GM11168 (cell line): Measurements from ENCODE around the gene ETV6.

Experiments
- in situ Hi-C: fragments of 300-500 bp; cut with MboI; formaldehyde crosslinking; loops from one replicate; pipeline ENCODE4 v1.12.0; 2022; ENCODE audit warnings: low sequenced_read_pairs; ENCODE audit not compliant: unreplicated experiment

ETV6 gene

DNA sequence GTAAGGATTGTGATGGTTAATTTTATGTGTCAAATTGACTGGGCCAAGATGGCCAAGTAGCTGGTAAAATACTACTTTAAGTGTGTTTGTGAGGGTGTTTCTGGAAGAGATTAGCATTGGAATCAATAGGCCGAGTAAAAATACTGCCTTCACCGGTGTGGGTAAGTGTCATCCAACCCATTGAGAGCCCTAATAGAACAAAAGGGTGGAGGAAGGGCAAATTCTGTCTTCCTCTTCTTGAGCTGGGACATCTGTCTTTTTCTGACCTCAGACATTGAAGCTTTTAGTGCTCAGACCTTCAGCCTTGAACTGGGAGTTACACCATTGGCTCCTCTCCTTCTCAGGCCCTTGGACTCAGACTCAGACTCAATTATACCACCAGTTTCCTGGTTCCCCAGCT is 8.0 kb upstream of the ETV6 start:
- in situ Hi-C loops: no loop called here

DNA sequence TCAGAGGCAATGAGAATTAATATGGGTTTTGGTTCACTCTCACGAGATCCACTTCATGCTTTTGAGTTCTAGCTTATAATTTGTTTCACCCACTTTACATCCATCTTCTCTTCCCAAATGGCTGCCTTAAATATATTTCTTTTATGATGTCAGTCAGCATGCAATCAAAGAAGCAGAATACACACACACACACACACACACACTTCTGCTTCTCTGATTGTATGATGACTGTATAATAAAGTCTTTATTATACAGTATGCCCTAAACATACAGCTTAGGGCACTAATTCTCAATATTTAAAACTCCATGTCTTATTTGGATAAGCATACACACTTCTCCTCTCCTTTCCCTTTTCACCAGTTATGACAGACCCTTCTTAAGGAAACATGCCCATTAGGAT is 6.7 kb upstream of the ETV6 start:
- in situ Hi-C loops: no loop called here

DNA sequence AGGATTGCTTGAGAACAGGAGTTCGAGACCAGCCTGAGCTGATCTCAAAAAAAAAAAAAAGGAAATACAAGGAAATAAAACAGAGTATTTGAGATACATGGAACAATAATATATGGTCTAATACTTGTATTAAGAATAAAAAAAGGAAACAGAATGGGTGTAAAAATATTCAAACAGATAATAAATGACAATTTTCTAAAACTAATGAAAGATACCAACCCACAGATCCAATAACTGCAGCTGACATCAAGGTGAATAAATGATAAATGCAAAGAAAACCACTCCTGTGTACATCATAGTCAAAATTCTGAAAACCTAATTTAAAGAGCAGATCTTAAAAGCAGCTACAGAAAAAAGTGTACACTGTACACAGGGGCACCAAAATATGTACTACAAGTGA is 4.1 kb upstream of the ETV6 start:
- in situ Hi-C loops: no loop called here

DNA sequence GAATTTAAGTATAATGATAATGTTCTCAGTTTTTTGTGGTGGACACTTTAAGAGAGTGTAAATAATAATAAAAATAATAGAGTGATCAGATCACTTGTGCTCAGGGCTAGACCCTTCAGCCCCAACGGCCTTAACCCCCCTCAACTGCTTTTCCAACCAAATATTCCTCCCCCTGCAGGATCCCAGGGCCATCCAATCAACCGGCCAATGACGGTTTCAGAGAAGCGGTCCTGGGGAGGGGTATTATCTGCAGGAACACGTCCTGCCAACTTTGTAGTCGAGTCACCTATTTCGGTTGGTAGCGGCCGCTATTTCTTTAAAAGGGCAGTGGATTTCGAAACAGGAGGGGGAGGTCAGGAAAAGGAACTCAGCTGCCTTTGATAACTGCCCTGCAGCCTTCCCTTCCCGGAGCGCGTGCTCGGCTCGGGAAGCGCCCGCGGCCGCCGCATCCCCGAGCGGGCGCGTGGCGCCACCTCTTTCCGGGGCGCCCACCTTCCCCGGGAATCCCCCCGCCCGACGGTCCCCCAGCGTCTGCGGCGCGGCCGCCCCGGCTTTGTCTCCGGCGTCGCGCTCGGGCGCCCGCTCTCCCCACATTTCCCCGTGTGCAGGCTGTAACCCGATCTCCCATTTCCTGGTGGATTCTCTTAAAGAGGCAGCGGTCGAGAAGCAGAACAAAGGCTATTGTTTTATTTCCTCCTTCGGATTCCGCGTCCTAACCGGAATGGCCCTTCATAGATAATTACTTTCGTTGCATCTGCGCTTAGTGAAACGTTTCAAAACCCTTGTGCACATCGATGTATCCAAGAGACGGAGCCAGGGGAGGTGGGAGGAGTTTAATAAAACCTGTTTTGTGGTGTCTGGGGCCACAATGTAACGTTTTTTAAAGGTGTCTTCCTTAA is 711 bp upstream of the ETV6 start:
- in situ Hi-C loops: no loop called here

DNA sequence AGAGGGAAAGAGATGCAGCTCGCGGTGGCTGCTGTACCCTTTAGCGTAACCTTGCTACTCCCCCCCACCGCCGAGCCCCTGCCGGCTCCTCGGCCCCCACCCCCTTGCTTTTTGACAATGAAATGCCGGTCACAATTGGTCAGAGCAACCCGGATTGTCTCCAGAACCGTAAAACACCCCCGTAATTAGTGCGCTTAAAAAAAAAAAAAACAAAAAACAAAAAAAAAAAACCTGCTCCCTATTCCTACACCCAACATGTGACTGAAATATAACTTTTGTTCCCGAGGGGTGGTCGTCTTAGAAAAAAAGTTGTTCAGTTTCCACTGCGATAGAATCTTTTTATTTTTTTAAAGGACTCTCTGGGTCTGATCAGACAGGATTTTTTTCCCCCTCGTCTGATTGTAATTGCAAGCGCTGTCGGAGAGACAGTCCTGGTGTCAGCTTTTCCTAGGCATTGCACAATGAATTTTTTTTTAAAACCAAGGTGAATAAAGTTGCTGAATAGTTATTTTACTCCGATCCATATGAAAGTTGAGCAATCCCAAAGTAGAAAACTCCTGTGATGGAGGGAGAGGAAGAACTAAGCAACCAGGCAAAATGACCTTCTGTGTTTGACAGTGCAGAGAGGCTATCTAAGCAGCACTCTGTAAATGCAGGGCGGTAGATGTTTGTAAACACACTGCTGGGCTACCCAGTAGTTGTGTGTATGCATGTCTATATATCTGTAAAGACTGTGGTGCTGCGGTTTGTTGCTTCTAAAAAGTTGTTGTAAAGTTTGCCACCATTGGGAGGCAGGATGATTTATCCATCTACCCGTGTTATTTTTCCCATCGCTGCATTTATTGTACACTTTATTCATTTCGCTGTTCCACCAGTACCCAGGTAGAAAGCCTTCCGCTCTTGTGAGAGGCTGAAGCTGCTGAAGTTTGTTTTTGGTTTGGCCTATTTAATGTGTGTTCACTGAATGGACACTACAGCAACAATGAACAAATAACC is 1.1 kb downstream of the ETV6 start:
- in situ Hi-C loops: no loop called here

DNA sequence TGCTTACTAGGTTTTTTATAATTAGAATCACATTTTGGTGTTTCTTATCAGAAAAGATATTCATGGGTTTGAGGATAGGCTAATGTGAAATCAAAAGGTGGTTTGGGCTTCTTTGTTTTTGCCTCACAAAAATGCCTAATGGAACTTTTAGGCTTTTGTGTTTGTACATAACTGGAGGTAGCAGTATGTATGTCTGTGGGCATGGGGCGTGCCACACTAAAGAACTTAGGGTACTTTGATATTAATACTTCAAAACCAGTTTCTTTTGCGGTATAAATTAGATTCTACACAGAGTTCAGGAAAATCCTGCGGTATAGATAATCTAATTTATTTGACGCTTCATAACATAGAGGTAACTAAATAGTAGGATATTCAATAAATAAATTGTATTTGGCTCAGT is 1.9 kb downstream of the ETV6 start:
- in situ Hi-C loops: no loop called here

DNA sequence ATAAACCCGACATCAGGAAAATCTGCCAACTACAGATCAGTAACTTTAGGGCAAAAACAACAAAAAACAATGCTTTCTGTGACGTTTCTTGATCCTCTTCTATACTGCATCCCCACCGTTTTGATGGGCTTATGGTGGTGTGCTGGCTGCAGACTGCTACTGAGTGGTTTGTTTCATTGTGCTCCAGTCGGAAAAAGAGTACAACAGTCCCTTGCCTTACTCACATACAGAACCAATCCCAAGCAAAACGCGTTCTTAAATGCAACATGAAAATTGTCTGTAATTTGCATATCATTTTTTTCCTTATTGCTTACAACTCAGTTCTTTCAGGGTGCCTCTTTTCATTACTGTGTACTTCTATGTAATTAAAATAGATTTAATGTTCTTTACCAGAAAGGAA is 2.3 kb downstream of the ETV6 start:
- in situ Hi-C loops: no loop called here

DNA sequence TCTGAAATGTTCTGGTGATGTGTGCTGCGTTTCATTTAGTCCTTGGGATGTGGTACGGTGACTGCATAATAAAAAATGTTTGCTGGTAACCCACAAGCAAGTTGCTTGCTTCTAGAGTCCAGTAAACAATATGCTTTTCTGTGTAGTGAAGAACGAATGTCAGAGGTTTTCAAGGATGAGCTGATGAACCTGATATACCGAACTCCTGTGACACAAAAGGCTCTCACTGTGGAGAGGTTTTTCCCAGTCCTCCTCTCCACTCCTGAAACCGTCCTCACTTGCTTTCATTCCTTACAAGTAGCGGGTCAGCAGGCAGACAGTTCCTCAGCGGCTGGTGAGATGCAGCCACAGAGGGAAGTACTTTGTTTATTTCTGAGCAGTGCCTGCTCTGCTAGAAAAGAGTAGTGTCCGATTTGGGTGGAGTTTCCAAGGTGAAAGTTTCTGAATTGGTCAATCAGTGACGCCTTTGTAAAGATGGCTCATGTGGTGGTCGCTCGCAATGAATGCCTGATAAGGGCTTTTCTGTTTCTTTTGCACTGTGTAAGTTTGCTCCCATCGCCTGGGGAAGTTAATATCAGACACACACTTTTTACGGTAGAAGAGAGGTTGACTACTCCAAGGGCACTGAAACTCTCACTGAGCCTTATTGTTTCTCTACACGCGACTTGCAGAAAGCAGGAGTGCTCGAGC is 3.0 kb downstream of the ETV6 start:
- in situ Hi-C loops: no loop called here

DNA sequence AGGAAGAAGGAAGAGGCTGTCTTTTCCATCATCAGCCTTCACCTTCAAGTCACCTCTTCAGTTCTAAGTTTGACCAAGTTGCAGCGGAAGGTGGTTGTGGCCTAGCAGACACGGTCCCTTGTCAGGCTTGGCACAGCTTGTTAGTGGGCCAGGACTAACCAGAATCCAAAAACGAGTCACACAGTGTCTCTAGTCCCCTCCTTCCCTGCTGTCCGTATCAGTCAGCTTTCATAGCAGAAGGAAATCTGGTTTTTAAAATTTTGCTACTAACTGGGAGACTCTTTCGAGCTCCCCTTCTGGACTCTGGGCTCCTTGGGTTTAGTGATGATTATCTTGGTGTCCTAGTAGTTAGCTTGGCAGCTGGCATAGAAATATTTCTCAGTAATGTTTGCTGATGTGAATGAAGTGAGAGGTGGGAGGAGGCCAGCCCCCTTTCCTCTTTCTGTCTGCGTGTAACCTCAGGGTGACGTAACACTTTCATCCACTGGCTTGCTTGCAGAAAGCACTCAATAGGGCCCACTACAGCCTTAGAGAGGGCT is 3.8 kb downstream of the ETV6 start:
- in situ Hi-C loops: no loop called here

DNA sequence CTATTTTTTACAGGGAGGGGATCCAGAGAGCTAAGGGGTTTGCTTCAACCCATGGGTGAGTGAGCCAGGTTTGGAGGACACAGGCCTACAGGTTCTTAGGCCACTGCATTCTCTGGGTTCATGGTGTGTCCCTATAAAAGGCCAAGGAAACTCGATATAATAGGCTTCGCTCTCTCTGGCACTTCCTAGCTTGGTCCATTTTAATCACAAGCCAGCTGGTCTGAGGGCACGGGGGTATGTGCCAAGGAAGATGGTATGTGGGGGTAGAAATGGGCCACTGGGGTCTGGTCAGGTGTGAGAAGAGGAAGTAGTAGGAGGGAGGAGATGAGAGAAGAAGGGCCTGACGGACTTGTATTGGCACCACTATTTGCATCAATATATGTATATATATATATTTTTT is 4.9 kb downstream of the ETV6 start:
- in situ Hi-C loops: no loop called here

DNA sequence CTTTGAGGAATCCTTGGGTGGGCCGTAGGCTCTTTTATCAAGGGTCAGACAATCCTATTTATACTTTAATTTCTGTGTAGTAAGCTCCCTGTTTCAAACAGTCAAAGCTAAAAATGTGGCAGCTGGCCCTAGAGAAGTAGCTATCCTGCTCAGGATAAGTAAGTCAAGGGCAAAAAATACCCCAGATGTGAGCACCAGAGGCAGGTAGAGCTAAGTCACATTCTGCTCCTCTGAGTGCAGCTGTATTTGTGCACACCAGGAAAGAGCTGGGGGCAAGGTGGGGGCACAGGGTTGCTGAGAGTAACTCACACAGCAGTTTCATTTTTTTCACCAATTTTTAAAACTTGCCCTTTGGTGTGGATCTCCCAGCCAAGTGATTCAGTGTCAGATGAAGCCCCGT is 5.3 kb downstream of the ETV6 start:
- in situ Hi-C loops: no loop called here

DNA sequence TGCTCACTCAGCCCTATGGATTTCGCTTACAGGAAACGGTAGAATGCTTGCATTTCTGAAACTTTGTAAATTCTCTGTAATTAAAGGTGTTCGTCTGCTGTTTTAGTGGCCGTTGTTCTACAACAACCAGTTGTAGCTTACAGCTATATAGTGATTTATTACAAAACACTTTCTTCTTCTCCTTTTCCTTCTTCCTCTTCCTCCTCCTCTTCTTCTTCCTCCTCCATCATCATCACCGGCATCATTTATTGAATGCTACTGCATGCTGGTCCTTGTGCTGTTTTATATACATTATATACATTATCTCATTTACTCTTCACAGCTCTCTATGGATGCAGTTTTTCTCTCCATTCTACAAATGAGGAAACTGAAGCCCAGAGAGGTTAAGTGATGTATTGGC is 6.4 kb downstream of the ETV6 start:
- in situ Hi-C loops: no loop called here

DNA sequence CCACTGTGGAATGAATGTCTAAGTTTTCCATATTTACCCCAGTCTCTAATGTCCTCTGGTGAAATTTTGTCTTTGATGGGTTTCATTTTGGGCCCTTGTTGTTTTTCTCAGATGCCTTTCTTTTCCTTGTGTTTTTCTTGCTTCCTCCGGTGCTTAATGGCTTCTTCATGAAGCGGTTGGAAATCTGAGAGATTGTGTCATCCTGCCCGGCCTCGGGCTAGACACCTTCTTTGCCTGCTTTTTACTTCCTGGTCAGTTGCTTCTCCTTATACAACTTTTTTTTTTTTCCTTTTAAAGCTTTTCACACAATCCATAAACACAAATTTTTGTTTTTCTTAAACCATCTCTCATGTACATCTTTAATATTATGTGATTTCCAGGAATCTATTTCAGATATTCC is 7.1 kb downstream of the ETV6 start:
- in situ Hi-C loops: no loop called here

DNA sequence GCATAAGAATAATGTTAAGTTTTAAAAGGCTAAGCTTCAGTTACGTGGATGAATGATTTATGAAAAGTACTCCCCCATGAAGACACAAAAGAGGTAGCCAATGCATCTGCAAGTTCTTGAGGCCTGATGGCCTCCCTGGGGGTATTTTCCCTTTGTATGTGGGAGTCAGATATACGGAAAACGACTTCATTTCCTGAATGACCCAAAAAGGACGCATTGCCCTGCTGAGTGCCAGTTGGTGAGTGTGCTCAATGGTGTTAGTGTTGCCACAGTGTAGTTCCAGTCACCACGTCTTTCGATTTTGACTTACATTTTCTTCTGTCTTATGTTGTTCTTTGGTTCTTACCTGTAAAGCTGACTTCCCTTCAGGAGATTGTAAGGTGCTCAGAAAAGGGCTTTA is 8.0 kb downstream of the ETV6 start:
- in situ Hi-C loops: no loop called here

DNA sequence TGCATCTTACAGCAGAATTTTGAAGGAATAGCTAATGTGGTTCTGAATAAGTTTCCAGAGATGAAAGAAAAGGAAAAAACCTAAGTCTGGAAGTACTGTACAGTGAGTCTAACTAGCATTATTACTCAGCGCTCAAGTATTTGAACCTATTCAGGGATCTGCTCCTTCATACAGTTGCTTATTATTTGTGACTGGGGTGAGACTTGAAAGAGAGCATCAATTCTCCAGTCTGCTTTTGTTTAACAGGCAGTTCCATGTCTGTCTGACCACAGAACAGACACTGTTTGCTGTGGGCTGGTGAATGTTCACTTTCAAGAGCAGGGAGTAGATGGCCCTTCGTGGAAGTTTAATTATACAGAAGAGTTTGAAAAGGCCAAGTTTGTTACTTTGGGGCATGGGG is 9.3 kb downstream of the ETV6 start:
- in situ Hi-C loops: no loop called here

DNA sequence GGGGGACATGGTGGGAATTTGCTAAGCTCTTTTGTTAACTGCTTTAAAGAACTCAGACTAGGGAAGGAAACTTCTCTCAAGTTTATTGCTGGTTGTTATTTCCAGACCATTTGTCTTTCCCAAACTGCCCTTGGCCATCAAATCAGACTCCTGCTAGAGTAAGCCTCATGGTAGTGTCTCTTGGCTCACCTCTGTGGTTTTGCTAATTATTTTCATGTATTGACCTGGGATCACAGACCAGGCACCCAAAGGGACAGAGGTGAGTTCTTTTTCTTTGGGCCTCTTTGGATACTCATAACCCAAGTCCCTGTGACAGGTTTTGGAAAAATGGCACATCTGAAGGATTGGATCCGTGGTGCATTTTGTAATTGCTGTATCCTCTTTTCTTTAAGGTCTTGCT is 11.2 kb downstream of the ETV6 start:
- in situ Hi-C loops: no loop called here

DNA sequence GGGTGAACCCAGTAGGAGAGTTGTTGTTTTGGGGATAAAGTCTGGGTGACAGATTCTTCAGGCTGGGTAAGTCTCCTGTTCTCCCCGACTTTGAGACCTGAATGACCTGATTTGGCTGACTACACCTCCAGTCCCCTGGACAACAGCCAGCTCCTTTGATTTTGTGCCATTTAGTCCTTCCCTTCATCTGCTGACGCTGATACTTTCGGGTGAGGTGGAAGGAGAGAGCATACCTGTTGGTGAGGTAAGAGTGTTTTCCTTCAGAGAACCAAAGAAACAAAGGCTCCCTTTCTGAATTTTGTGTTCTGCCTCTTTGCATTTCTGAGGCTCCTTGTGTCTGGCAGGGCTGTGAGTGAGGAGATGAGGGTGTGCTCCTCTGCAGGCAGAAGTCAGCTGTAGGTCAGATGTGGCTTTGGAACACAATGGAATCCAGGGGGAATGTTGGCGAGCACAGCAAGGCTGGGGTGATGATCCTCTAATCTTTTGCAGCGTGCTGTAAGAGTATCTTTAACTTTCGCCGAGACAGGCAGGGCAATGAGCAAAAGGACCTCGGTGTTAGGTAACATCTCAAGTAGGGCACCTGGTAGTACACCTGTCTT is 12.1 kb downstream of the ETV6 start:
- in situ Hi-C loops: no loop called here

DNA sequence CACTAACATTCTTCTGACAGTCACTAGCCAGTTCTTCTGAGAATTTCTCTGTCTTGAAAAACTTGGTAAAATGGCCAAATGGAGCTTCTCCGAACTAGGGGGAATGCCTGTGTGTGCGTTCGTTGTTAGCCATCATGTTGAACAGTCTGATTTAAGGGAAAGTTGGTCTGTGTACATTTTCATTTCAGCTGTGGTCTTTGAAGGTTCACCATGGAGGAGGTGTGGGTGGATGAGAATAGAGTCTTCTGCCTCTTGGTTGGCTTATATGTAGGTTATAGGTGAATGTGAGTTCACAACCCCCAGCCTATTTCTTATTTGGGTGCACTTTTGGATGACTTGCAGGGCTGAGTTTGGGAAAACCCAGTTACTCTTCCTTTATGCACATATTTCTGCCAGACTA is 12.9 kb downstream of the ETV6 start:
- in situ Hi-C loops: no loop called here

DNA sequence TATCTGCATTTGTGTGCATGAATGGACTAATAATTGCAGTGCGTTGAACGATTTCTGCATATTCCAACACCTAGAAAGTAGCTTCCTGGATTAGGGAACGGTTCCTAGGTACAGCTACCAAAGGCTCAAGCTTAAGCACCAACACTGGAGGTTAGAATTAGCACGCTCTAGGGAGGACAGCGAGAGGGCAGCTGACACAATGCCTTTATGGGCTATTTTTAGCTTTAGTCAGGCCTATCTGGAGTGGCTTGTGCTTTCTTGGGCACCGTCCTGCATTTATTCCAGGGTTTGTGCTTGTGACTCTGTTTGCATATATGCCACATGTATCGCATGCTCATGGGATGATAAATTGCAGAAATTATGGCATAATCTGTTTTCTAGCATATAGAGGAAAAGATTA is 13.7 kb downstream of the ETV6 start:
- in situ Hi-C loops: no loop called here

DNA sequence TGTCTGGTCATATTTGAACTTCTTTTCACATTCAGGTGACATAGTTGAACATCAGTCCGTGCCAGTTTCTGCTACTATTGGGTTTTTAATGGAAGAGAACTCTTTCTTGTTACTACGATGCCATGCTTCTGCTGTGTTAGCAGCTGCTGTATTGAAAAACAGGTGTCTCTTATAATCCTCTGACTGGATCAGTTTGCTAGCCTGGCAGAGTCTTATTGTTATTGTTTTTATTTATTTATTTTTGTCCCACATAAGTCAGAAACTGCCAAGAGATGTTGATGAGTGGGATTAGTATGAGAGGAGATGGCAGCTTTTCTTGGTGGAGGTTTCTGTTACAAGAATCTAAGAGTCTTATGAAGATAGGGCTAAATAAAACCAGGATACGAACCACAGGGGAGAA is 14.6 kb downstream of the ETV6 start:
- in situ Hi-C loops: no loop called here
